PC-3 (cell line): Measurements from ENCODE around the gene CRNKL1.

ENCODE experiments used
- EZH2 ChIP-seq: fragments of 300-600 bp; sonication (generic); IDR thresholded peaks from one replicate; pipeline ENCODE4 v1.6.1; 2017; ENCODE audit warnings: antibody characterized with exemption, mild to moderate bottlenecking, low read length; ENCODE audit not compliant: unreplicated experiment
- EZH2phosphoT487 ChIP-seq: fragments of 300-600 bp; sonication (generic); IDR thresholded peaks from 2 replicates; pipeline ENCODE4 v1.6.1; 2018; ENCODE audit warnings: mild to moderate bottlenecking, antibody characterized with exemption, low read length, borderline replicate concordance
- TF ChIP-seq, protein P1 (sequence below): fragments of 300-600 bp; sonication (generic); conservative IDR thresholded peaks from 2 replicates; pipeline ENCODE4 v1.5.1; 2017; ENCODE audit warnings: antibody characterized with exemption, low read depth, mild to moderate bottlenecking, low read length

DNA sequence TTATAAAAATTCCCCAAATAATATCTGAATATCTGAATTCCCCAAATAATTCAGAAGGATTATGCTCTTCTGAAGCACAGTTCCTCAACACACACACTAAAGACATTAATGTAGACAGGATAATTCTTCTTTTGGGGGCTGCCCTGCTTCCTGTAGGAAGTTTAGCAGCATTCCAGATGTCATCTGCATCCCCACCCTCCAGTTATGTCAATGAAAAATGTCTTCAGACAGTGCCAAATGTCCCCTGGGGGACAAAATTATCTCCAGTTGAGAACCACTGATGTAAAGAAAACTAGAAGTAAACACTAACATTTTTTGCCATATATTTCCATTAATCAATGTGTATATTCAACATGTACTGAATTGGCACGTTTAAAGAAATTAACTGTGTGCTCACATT lies 61.0 kb downstream of the CRNKL1 start:
- TF ChIP-seq, protein P1, sequence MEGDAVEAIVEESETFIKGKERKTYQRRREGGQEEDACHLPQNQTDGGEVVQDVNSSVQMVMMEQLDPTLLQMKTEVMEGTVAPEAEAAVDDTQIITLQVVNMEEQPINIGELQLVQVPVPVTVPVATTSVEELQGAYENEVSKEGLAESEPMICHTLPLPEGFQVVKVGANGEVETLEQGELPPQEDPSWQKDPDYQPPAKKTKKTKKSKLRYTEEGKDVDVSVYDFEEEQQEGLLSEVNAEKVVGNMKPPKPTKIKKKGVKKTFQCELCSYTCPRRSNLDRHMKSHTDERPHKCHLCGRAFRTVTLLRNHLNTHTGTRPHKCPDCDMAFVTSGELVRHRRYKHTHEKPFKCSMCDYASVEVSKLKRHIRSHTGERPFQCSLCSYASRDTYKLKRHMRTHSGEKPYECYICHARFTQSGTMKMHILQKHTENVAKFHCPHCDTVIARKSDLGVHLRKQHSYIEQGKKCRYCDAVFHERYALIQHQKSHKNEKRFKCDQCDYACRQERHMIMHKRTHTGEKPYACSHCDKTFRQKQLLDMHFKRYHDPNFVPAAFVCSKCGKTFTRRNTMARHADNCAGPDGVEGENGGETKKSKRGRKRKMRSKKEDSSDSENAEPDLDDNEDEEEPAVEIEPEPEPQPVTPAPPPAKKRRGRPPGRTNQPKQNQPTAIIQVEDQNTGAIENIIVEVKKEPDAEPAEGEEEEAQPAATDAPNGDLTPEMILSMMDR: no peak
- no peak for TF ChIP-seq EZH2
- no peak for TF ChIP-seq EZH2phosphoT487
